CD4-positive, alpha-beta T cell treated with Interleukin-6 for 4 hours (primary cell): ENCODE measurements around the gene MPP2.
"Not testable (repeated sequence)": the region's sequence is repeated elsewhere in the genome, so short reads cannot be mapped to it uniquely, and the experiment has no call there.

ENCODE experiments used
- DNase-seq: peaks from one replicate; pipeline ENCODE4 v3.0.0-alpha.2; 2020; ENCODE audit warnings: mixed read lengths

MPP2 gene, protein sequence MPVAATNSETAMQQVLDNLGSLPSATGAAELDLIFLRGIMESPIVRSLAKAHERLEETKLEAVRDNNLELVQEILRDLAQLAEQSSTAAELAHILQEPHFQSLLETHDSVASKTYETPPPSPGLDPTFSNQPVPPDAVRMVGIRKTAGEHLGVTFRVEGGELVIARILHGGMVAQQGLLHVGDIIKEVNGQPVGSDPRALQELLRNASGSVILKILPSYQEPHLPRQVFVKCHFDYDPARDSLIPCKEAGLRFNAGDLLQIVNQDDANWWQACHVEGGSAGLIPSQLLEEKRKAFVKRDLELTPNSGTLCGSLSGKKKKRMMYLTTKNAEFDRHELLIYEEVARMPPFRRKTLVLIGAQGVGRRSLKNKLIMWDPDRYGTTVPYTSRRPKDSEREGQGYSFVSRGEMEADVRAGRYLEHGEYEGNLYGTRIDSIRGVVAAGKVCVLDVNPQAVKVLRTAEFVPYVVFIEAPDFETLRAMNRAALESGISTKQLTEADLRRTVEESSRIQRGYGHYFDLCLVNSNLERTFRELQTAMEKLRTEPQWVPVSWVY

DNA sequence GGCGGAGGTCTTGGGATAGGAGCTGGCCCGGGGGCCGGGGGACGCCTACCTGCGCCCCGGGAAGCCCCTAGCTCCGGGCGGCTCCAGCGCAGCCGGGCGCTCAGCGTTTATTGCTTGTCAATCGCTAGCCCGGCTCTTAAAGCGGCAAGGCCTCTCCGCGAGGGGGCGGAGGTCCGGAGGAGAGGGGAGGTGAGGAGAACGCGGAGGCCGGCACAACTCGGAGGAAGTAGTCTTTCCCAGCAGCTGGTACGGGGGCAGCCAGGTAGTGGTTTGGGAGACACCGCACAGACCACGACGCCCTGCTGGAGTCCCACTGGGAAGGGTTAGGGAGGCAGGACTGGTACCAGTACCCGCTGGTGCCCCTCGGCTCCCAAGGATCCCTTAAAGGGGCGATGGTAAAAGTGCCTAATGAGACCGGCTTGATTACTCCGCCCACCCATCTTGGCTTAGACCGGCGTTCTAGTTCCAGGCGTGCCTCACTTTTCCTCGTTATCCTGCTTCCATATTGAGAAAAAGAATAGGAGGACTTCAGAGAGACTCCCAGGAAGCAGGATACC lies at the start of gene MPP2:
Gene MPP2 (minus strand): TSS at position 112 of the 557 bp plus-strand sequence. CDS start 3,076 bp downstream, outside the sequence.
- peak; percentile 72 for DNase-seq

- DNase-seq, result no peak
Observed at GRCh38 chr17:43956222-43956621, 48.9 kb upstream of the MPP2 start.

DNA sequence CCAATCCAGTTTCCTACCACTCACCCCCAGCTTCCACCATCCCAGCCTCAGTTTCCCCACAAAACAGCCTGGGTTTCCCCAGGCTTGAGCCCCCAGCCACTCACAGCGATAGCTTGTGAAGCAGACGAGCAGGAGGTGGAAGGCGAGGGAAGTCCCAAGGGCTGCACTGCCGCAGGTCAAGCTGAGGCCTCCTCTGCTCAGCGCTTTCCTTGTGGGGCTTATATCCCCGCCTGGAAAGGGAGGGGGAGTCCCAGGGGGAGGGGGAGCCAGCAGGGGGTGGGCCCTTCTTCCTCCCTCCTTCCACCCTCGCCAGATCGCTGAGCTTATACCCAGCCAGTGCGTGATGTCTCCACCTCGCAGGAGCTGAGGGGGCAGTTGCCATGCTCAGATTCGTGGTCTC lies 46.4 kb upstream of the MPP2 start, which contains the start of gene PYY:
Gene PYY (minus strand): TSS at position 195 of the 400 bp plus-strand sequence. CDS start 457 bp downstream, outside the sequence.
- DNase-seq, result no peak

GRCh38 chr17:43952724-43953666 lies 45.7 kb upstream of the MPP2 start:
- no peak for DNase-seq

DNA sequence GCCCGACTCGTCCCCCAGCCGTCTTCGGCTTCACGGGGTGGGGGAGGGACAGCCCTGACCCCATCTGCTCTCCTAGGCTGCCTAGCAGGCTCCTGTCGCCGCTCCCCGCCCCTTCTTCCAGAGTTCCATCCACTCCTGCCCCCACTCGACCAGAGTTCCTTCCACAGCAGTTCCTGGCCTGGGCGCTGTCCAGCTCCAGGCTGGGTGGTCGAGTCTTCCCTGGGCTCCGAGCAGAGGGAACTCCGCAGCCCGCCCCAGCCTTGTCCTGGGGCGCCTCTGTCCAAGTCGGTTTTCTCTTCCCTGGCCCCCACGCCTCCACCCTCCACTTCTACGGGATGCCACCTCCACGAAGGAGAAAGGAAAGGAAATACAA lies 45.0 kb upstream of the MPP2 start:
- no peak for DNase-seq

- no peak for DNase-seq
Observed at GRCh38 chr17:43951750-43952149, 44.4 kb upstream of the MPP2 start.

DNA sequence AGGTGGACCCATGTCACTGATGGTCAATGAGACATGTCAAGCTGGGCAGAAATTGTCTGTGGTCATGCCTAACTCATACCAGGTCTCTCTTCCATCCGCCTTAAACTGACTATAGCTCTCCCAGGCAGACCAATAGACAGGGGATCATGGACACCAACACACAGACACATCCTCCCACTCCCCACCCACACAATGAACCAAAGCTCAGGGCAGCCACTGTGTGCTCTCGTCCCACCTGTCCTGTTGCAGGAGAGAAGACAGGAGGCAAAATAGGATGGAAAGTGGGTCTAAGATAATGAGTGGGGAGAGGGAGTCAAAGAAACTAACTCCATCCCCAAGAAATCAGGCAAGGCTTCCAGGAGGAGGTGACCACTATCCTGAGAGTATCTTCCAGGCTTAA lies 43.2 kb upstream of the MPP2 start:
- DNase-seq, result no peak

DNA sequence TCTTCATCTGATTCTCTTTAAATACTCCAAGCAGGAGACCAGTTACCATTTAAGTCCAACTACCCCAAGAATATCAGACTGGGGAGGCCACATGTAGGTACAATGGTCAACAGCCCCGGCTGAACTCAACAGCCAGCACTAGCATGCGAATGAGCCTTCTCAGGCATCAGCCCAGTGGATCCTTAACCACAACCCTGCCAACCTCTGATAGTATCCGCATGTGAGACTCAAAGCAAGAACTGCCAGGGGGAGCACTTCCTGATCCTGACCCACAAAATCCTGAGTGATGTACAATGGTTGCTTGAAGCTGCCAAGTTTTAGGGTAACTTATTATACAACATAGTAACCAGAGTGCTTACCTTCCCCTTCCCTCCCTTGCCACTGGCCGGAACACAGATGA lies 42.4 kb upstream of the MPP2 start:
- no peak for DNase-seq

DNA sequence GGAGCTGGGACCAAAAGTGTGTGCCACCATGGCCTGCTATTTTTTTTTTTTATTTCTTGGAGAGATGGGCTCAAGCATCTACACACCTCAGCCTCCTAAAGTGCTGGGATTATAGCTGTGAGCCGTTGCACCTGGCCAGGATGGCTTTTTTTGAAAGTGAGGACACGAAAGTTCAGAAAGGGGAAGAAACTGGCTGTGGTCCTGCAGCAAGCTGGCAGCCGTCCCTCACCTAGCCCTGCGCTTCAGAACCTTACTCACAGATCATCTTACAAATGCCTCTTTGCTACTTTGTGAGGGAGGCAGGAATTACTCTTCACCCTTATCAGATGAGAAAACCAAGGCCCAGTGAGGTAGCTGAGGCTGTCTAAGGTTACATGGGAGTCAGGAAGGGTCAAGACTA lies 39.4 kb upstream of the MPP2 start:
- no peak for DNase-seq

DNA sequence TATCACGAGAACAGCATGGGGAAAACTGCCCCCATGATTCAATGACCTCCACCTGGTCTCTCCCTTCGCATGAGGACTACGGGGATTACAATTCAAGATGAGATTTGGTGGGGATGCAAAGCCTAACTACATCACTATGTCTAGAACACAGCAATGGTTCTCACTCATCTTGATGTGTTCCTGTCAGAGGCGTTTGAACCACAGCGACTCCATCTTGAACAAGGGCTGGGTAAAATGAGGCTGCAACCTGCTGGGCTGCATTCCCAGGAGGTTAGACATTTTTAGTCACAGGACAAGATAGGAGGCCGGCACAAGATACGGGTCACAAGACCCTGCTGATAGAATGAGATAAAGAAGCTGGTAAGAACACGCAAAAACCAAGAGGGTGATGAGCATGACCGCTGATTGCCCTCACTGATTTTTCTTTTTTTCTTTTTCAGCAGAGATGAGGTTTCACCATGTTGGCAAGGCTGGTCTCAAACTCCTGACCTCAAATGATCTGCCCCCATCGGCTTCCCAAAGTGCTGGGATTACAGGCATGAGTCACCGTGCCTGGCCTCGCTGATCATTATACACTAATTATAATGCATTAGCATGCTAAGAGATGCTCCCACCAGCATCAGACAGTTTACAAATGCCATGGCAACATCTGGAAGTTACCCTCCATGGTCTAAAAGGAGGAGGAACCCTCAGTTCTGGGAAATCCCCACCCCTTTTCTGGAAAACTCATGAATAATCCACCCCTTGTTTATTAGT lies 37.9 kb upstream of the MPP2 start:
- no peak for DNase-seq

DNA sequence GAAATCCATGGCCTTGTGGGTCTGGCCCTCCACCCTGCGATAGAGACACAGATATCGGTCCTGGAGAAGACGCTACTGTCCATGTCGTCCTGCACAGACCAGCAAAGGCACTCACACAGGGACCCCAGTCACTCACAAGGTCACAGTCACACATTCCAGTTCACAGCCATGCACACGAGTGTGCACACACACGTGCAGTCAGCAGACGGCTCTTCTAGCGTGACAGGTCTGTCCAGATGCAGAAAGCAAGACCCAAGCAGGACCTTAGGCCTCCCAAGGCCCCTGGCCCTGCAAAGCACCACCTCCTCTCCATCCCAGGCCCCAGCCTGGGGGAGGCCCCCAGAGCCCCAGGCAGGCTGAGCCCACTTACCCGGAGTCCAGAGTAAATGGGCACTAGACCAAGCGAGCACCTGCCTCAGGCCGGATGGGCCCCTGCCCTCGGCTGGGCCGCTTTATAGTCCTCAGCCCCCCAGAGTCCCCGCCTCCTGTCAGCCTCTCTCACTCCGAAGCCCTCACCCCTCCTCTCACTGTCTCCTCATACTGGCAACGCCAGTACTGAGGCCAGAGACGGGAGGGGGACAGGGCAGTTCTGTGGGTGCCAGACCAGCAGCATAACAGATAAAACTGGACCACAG lies 34.8 kb upstream of the MPP2 start, which contains the start of gene PPY:
Gene PPY (minus strand): TSS at position 426 of the 635 bp plus-strand sequence. CDS start 822 bp downstream, outside the sequence.
- DNase-seq, result no peak

DNA sequence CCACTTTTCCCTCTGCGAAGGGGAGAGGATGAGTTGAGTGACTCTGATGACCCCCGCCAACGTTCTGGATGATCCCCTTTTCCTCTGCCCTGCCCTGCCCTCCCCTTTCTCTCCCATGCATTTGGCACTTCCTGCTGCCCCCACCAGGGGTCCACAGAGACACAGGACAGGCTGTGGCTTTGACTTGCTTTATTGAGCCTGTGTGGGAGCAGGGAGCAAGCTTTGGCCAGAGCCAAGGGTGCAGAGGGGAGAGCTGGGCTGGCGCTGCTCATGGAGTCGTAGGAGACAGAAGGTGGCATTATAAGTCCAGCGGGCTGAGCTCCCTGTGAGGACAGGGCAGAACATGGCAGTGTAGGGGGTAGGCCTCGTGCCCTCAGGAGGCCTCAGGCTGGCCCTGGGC lies 33.3 kb upstream of the MPP2 start:
- DNase-seq, result peak; percentile 17

- DNase-seq, result no peak
Observed at GRCh38 chr17:43939886-43940285, 32.5 kb upstream of the MPP2 start.

GRCh38 chr17:43939452-43939851 lies 32.1 kb upstream of the MPP2 start:
- DNase-seq, result not testable (repeated sequence)

GRCh38 chr17:43938838-43939182 lies 31.5 kb upstream of the MPP2 start:
- no peak for DNase-seq

GRCh38 chr17:43936434-43936833 lies 29.1 kb upstream of the MPP2 start:
- DNase-seq, result no peak

DNA sequence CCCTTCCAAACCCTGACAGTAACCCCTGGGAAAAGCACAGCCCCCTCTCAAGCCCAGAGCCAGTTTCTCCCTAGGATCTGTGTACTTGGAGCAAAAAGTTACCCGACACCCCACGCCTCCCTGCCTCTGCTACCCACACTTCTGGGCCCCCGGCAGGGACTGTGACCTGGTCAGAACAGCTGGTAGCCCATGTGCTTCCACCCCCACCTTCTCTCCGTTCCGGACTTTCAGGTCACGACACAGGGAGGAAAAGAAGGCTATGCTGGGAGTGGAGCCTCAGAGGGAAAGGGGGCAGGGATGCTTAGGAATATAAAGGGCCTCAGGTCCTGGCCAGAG lies 28.6 kb upstream of the MPP2 start:
- DNase-seq, result no peak

- no peak for DNase-seq
Observed at GRCh38 chr17:43935204-43935925, 28.0 kb upstream of the MPP2 start.

DNA sequence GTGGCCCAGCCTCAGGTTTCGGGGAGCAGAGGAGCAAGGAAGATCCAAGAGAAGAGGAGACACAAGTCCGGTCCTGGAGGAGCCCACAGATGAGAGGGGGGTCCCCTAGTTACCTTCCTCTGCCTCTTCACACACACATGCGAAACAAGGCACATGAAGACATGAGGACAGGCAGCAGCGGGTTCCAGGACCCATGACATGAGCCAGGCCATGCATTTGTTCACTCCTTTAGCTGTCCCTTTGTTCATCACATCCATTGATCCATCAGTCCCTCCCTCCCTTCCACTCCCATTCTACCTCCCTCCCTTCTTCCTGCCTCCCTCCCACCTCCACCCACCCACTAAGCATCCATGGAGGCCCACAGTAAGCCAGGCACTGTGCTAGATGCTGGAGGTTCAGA lies 25.6 kb upstream of the MPP2 start:
- no peak for DNase-seq

DNA sequence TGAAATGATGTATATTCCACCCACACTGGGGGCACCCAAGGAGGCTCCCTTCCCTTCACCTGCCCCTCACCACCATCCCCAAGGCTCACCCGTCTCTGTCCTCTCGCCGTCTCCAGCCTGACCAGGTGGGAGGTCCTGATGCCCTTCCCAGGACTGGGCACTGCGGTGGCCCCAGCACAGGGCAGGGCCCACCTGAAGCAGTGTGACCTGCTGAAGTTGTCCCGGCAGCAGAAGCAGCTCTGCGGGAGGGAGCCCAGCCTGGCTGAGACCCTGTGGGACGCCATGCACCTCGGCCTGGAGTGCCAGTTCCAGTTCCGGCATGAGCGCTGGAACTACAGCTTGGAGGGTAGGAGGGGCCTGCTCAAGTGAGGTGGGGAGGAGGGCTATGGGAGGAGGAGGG lies 25.0 kb upstream of the MPP2 start:
- no peak for DNase-seq

DNA sequence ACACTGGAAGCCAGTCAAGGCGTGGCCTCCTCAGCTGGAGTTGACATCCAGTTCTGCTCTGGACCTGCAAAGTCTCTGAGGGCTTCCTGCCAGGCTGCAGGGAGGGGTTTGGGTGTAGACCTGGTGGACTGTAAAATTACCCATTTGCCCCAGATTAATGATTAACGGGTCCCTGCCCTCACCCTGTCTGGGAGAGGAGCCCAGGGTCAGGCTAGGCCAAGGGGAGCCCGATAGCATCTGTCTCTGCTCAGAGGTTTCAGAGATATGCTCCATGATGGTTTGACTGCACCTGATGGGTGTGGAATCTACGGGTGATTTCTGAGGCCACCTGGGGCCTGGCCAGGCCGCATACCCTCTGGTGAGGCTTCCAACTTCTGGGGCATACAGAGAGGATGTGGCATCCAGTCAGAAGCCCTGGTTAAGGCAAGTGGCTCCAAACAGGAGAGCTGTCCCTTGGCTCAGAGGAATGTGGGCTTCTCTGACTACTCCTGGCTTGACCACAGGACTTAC lies 23.8 kb upstream of the MPP2 start:
- no peak for DNase-seq
